D721Med (cell line): Measurements from ENCODE around the gene SDC3.

Source experiments
- DNase-seq: peaks from one replicate; pipeline ENCODE4 v3.0.0; 2011; ENCODE audit warnings: low spot score; ENCODE audit not compliant: insufficient read length
- FAIRE-seq: peaks from 2 replicates; lab custom pipeline; 2011; peaks lifted over from hg19 to GRCh38; lab: Jason Lieb, UNC
- TF ChIP-seq, protein P1 (sequence below): IDR thresholded peaks from 2 replicates; pipeline ENCODE4 v1.5.1; 2012; ENCODE audit warnings: mild to moderate bottlenecking, control low read depth; ENCODE audit not compliant: insufficient read depth; ENCODE audit errors: missing control alignments

The SDC3 gene

DNA sequence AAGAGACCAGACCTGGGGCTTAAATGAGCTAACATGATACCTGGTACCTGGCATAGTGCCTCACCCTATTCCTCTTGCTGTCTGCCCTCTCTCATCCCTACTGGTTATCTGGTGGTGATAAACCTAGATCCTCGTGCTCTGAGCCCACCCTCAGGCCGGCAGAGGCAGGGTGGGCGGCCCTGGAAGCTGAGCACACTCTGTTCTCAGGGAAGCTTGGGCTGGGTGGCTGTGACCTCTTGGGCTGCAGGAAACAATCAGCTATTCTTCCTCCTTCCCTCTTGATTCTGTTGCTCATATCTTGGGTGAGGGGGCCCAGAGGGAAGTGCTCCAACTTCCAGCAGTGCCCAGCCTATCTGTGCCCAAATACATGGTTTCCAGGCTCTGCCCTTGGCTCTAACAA, 42.0 kb downstream of the SDC3 start:
- TF ChIP-seq, protein P1, sequence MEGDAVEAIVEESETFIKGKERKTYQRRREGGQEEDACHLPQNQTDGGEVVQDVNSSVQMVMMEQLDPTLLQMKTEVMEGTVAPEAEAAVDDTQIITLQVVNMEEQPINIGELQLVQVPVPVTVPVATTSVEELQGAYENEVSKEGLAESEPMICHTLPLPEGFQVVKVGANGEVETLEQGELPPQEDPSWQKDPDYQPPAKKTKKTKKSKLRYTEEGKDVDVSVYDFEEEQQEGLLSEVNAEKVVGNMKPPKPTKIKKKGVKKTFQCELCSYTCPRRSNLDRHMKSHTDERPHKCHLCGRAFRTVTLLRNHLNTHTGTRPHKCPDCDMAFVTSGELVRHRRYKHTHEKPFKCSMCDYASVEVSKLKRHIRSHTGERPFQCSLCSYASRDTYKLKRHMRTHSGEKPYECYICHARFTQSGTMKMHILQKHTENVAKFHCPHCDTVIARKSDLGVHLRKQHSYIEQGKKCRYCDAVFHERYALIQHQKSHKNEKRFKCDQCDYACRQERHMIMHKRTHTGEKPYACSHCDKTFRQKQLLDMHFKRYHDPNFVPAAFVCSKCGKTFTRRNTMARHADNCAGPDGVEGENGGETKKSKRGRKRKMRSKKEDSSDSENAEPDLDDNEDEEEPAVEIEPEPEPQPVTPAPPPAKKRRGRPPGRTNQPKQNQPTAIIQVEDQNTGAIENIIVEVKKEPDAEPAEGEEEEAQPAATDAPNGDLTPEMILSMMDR = no peak
- FAIRE-seq (no peak), DNase-seq (no peak)

DNA sequence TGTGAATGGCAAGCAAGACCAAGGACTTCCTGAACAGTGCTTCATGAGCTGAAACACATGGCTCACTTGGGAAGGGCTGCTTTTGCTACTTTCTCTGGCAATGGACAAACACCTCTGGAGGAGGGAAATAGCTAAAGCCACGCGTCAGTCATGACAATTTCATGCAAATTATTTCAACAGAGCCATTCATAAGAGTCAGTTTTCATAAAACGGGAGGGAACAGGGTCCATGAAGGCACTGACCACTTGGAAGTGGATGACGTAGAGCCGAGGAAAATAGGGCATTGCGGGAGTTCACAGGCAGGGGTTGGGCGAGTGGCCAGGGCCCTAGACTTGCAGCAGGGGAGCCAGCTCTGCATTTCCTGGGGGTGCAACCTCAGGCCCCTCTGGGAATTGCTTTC, 43.9 kb downstream of the SDC3 start:
- DNase-seq (no peak), FAIRE-seq (no peak)
- TF ChIP-seq, protein P1 = no peak

DNA sequence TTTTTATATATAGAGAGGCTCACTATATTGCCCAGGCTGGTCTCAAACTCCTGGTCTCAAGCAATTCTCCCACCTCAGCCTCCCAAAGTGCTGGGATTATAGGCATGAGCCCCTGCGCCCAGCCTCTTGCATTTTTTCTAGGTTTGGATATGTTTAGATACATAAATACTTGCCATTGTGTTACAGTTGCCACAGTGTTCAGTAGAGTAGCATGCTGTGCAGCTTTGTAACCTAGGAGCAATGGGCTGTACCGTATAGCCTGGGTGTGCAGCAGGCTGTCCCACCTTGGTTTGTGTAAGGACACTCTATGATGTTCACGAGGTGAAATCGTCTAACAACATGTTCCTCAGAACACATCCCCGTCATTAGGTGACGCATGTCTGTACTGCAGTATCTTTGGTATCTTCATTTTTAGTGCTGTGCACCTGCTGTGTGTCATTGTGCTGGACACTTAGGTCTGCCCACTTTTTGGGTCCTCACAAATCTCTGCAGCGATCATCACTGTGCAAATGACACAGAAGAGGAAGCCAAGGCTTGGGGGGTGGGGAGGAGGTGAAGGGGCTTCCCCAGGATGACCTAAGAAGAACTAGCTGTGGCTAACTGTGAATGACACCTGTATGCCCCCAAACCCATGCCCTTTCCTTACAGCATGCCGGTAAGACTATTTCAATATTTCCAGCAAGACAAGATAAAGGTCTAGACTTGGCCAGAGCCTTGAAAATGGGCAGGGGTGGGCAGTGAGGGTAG, 44.5 kb downstream of the SDC3 start:
- TF ChIP-seq, protein P1 = no peak
- DNase-seq (no peak), FAIRE-seq (no peak)

- FAIRE-seq (no peak), DNase-seq (no peak)
- TF ChIP-seq, protein P1 = no peak
These were observed 48.3 kb downstream of the SDC3 start for GRCh38 chr1:30860320-30860652.

DNA sequence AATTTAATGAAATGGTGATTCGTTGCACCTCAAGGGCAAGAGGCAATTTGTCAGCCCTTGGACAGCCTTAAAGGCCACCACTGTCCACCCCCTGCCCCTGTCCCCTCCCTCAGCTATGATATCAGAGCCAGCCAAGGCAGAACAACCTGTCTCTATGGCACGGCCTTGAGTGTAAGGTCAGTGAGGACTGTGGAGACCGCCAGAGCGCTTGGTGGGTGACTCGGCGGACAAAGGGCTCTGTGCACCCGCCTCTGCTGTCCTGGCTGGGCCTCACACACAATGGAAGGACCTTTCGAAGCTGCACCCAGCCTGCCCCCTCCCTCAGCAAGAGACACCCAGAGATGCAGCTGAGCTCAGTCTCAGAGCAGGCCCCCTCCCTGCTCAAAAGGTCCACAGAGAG, 50.6 kb downstream of the SDC3 start:
- TF ChIP-seq, protein P1 = no peak
- no peak for FAIRE-seq
- DNase-seq = no peak

DNA sequence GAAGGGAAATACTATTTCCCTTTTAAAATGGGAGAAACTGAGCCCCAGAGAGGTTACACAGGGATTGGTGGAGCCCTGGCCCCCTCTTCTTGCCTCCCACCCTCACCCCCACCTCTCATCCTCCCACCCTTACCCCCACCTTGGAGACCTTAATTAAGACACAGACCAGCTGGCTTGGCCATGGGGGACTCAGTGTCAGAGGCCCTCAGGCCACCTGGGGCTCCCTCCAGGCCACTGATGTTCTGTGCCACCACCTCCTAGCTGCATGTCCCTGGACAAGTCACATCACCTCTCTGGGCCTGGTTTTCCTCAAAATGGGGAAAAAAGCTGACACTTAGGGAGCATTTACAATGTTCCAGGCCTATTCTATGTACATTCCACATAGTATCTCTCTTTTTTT, 51.5 kb downstream of the SDC3 start:
- no peak for FAIRE-seq
- TF ChIP-seq, protein P1 = no peak
- no peak for DNase-seq

- FAIRE-seq (no peak), DNase-seq (peak; percentile 69)
- TF ChIP-seq, protein P1 = peak; percentile 17
These were observed 52.2 kb downstream of the SDC3 start for GRCh38 chr1:30856260-30856790.
